ENCODE data around the gene APBA3. TPM values are rescaled to one million over a fixed set of nuclear protein-coding genes. Genes with fewer than 3 reads are reported as not detected.
"Not testable (repeated sequence)": the region's sequence is repeated elsewhere in the genome, so short reads cannot be mapped to it uniquely, and the experiment has no call there.

Gene APBA3
- total RNA-seq, 2 donors from 2014 or later: 10.5 to 13.1 TPM

- intact Hi-C loops (cut with DNase I): no loop called here
- DNase-seq (ENCODE audit: low spot score): no peak
These were observed 13.3 kb upstream of the APBA3 start for GRCh38 chr19:3774621-3775373.

DNA sequence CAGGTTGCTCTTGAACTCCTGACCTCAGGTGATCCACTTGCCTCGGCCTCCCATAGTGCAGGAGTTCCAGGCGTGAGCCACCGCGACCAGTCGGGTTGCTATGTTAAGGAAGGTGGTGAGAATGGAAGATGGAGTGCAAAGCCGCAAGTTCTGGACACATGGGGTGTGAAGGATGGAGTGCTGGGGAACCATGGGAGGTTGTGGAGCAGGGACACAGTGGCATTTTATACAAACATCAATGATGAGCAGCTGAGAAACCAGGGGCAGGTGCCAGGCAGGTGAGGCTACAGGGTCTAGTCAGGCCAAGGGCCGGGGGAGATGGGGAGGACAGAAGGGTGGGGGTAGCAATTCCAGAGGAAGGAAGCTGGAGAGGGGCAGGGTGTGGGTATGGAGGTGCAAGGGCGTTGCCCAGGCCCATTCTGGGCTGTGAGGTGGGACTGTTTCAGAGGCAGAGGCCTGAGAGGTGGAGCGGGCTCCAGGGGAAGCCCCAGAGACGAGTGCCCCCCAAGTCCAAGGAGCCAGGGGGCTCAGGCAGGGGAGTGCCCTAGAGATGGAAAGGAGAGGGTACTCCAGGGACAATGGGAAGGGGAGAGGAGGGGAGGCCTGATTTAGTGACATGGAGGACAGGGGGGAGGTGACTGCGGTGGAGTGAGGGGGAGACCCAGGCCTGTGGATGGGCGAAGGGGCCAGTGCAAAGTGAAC, 12.5 kb upstream of the APBA3 start:
- intact Hi-C loops (cut with DNase I): no loop called here

GRCh38 chr19:3771906-3772455, 10.5 kb upstream of the APBA3 start, which contains the start of gene RAX2:
RAX2 (minus strand) TSS chr19:3772228; CDS start chr19:3771742, 486 bp downstream.
- intact Hi-C loops (cut with DNase I): no loop called here
- no peak for DNase-seq (ENCODE audit: low spot score)

More for the DNA sequence above, 12.5 kb upstream of the APBA3 start:
- DNase-seq (ENCODE audit: low spot score): no peak

- intact Hi-C loops (cut with DNase I): no loop called here
- no peak for DNase-seq (ENCODE audit: low spot score)
These were observed 9.8 kb upstream of the APBA3 start for GRCh38 chr19:3771000-3771905.

DNA sequence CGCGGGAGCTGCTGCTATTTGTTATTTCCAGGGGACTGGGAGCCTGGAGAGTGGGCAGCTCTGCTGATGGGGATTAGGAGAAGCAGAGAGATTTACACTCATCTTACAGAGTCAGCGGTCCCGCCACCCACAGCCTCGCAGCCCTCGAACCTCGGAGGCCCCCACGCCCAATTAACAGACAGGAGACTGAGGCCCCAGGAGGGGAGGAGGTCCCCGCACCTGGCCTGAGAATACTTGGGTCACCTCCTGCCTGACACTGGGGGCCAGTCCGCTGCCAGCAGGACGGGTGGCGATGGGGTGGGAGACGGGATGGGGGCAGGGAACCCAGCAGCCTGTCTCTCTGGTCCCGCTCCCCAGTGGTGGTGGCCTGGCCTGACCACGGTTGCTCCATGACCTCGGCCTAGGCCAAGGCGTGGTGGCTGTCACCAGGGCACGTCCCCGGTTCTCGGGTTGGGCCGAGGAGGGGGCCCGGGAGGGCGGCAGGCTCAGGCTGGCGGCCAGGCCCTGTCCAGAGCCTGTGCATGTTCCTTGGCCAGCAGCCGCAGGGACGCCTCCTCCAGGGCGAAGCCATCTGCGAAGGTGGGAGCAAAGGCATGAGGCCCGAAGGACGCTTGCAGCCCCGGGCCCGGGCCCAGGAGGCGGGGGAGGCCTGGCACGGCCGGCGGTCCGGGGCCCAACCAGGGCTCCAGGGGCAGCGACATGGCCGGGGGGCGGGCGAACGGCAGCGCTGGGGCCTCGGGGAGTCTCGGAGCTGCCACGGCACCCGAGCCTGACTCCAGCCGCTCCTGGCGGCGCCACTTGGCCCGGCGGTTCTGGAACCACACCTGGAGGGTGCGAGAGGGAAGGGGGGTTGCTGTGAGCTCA, 8.9 kb upstream of the APBA3 start:
- intact Hi-C loops (cut with DNase I): no loop called here
- no peak for DNase-seq (ENCODE audit: low spot score)

DNA sequence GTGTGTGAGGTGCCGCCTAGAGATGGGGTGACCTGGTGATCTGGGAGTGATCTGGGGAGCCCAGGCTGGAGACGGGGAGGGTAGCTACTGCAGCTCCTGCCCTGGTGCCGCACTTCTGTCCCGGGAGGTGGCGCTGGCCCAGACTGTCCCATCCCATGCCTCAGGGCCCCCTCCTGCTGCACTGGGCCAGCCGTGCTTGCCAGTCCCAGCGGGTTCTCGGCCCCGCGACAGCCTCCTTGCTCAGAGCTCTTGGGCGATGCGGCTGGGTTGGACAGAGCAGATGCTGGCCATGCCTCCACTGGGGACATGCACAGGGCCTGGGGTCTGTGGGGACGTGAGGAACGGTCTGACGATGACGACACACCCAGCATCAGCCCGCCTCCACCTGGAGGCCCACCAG, 8.0 kb upstream of the APBA3 start:
- intact Hi-C loops (cut with DNase I): no loop called here
- DNase-seq (ENCODE audit: low spot score): no peak

DNA sequence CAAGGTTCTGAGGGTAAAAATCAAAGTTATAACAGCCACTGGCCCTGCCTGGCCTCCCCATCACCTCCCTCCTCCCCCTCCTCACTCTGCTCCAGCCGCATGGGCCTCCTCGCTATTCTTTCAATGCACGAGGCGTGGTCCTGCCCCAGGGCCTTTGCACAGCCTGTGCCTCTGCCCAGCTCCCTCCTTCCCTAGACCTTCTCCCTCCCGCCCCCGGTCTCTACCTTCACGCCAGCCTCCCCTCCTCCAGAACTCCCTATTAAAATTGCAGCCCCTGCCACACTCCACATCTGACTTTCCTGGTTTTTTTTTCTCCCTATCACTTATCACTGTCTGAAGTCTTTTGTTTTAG, 7.2 kb upstream of the APBA3 start:
- intact Hi-C loops (cut with DNase I): no loop called here
- no peak for DNase-seq (ENCODE audit: low spot score)

DNA sequence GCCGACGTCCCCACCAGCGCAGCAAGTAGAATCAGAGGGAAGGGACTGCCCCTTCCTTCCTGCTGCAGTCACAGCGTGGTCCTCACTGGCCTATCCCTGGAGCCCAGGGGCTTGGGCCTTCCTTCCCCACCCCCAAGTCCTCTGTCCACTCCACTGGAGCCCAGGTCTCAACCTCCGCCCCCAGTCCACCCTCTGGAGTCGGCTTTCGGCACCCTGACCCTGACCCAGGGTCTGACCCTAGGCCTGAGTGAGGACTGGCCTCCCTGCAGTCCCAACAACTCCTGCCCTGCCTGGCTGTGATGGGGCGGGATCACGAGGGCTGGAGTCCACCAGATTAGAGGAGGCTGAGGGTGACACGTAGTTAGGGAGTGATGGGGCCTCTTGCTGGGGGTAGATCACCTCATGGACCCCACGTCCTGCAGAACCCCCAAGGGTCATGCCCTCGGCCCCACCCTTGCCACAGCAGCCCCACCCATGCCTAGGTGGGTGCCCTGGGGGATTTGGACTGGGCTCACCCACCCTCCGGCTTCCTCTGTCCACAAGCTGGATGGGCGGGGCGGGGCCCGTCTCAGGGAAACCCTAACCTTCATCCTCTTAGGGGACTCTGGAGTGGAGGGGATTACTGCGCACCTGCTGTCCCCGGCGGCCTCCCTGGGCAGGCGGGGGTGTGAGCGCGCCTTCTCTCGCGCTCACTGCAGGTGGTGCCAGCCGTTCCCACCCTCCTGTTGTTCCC, 6.7 kb upstream of the APBA3 start:
- no peak for DNase-seq (ENCODE audit: low spot score)
- intact Hi-C loops (cut with DNase I): no loop called here

DNA sequence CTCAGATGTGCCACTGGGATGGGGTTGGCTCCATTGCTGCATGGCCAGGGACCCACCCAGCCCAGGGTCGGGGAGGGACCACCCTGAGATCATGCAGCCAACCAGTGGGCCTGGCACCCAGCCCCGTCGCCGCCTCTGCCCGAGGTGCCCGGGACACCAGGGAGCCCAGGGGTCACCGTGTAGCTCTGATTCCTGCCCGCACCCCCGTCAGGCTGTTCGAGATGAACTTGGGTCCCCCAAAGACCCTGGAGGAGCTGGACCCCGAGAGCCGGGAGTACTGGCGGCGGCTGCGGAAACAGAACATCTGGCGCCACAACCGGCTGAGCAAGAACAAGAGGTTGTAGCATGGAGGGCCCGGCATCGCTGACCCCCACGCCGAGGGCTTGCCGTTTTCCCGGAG, 5.6 kb upstream of the APBA3 start:
- intact Hi-C loops (cut with DNase I): no loop called here
- no peak for DNase-seq (ENCODE audit: low spot score)

DNA sequence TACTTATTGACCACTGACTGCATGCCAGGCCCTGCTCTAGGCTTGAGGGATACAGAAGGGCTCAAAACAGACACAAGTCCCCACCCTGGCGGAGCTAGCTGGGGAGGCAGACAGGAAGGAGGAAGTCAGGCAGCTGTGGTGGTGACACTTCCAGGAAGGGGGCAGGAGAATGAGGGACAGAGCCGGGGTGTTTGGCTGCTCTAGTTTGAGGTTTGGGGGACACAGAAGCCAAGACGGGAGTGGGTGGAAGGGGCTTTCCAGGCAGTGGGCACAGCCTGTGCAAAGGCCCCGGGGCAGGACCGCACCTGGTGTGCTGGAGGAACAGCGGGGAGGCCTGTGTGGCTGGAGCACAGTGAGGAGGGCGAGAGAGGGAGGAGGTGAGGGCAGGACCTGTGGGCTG, 5.0 kb upstream of the APBA3 start:
- intact Hi-C loops (cut with DNase I): no loop called here

DNA sequence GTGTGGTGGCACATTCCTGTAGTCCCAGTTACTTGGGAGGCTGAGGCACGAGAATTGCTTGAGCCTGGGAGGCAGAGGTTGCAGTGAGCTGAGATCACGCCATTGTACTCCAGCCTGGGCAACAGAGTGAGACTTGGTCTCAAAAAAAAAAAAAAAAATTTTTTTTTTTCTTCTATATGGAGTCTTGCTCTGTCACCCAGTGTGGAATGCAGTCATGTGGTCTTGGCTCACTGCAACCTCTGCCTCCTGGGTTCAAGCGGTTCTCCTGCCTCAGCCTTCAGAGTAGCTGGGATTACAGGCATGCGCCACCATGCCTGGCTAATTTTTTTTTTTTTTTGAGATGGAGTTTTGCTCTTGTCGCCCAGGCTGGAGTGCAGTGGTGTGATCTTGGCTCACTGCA, 4.3 kb upstream of the APBA3 start:
- DNase-seq (ENCODE audit: low spot score); intact Hi-C loops (cut with DNase I): not testable (repeated sequence)

More for the DNA sequence above, 5.0 kb upstream of the APBA3 start:
- DNase-seq (ENCODE audit: low spot score): no peak

GRCh38 chr19:3765121-3765520, 3.6 kb upstream of the APBA3 start:
- no peak for DNase-seq (ENCODE audit: low spot score)
- intact Hi-C loops (cut with DNase I): no loop called here

GRCh38 chr19:3762501-3763459, 1.3 kb upstream of the APBA3 start, which contains the start of gene MRPL54:
MRPL54 (plus strand) TSS chr19:3762682; CDS start chr19:3762701, 19 bp downstream.
- peak; percentile 100 for DNase-seq (ENCODE audit: low spot score)
- intact Hi-C loops (cut with DNase I): no loop called here

GRCh38 chr19:3762130-3762473, 610 bp upstream of the APBA3 start:
- intact Hi-C loops (cut with DNase I): no loop called here
- no peak for DNase-seq (ENCODE audit: low spot score)

DNA sequence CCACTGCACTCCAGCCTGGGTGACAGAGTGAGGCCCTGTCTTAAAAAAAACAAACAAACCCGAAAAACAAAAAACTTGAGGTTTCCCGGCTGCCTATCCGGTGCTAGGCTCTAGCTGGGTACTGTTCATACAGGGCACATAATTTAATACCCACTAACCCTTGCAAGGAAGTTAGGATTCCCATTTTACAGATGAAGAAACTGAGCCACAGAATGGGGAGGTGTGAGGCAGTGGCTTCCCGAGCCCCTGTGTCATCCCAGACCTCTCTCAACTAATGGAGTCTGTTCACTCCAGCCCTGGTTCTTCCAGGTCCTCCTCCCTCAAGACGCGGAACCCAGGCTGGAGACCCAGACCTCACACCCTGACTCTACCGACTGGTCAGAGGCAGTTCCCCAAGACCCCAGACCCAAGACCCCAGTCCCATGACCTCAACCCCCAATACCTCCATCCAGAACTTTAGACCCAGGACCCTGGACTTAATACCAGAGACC, 576 bp downstream of the APBA3 start:
- intact Hi-C loops (cut with DNase I): no loop called here
- no peak for DNase-seq (ENCODE audit: low spot score)

GRCh38 chr19:3759482-3760254, 1.8 kb downstream of the APBA3 start:
- intact Hi-C loops (cut with DNase I): no loop called here

More at GRCh38 chr19:3759482-3760254, 1.8 kb downstream of the APBA3 start:
- no peak for DNase-seq (ENCODE audit: low spot score)

Measured in posterior vena cava (tissue), 2 donors.